Smooth muscle cell (in vitro differentiated cells): ENCODE measurements around the gene PPP2R3A. TPM values are rescaled to one million over a fixed set of nuclear protein-coding genes. Genes with fewer than 3 reads are reported as not detected.

Experiments used
- DNase-seq: peaks from one replicate; lab custom pipeline; 2025; ENCODE audit not compliant: unreplicated experiment; lab: John Stamatoyannopoulos, UW
- H2AFZ ChIP-seq: fragments of 200-600 bp; sonication (generic); 2 replicates; pipeline ENCODE4 v1.6.0; 2016; ENCODE audit warnings: antibody characterized with exemption, low read depth, mild to moderate bottlenecking
- H3F3A ChIP-seq: fragments of 200-600 bp; sonication (generic); 2 replicates; pipeline ENCODE4 v1.6.0; 2017; ENCODE audit warnings: antibody characterized with exemption, low read depth
- H3K27ac ChIP-seq: fragments of 200-600 bp; sonication (generic); 2 replicates; pipeline ENCODE4 v1.5.1; 2016; ENCODE audit warnings: low read depth, mild to moderate bottlenecking
- H3K27me3 ChIP-seq: fragments of 200-600 bp; sonication (generic); 2 replicates; pipeline ENCODE4 v1.6.1; 2016; ENCODE audit warnings: low read depth, mild to moderate bottlenecking
- H3K36me3 ChIP-seq: fragments of 200-600 bp; sonication (generic); 2 replicates; pipeline ENCODE4 v1.5.1; 2016; ENCODE audit warnings: low read depth
- H3K4me1 ChIP-seq: fragments of 200-600 bp; sonication (generic); 2 replicates; pipeline ENCODE4 v1.5.1; 2016; ENCODE audit warnings: low read depth
- H3K4me2 ChIP-seq: fragments of 200-600 bp; sonication (generic); 2 replicates; pipeline ENCODE4 v1.6.0; 2016; ENCODE audit warnings: mild to moderate bottlenecking
- H3K4me3 ChIP-seq: fragments of 200-600 bp; sonication (generic); 2 replicates; pipeline ENCODE4 v1.5.1; 2016; ENCODE audit warnings: mild to moderate bottlenecking
- H3K79me2 ChIP-seq: fragments of 200-600 bp; sonication (generic); 2 replicates; pipeline ENCODE4 v1.6.0; 2016; ENCODE audit warnings: low read depth, mild to moderate bottlenecking
- H3K9ac ChIP-seq: fragments of 200-600 bp; sonication (generic); 2 replicates; pipeline ENCODE4 v1.6.0; 2016; ENCODE audit warnings: low read depth
- H3K9me3 ChIP-seq: fragments of 200-600 bp; sonication (generic); replicated peaks from 2 replicates; pipeline ENCODE4 v1.5.1; 2016; ENCODE audit warnings: low read depth
- H4K20me1 ChIP-seq: fragments of 200-600 bp; sonication (generic); 2 replicates; pipeline ENCODE4 v1.6.0; 2016; ENCODE audit warnings: low read depth
- CTCF ChIP-seq: fragments of 200-600 bp; sonication (generic); IDR thresholded peaks from 2 replicates; pipeline ENCODE4 v1.5.1; 2017; ENCODE audit warnings: borderline replicate concordance, mild to moderate bottlenecking, antibody characterized with exemption; ENCODE audit not compliant: insufficient read depth, poor library complexity, severe bottlenecking
- WGBS: methylation state at CpG from one replicate; pipeline ENCODE4 v1.1.7; 2016; ENCODE audit warnings: low lambda C conversion rate; 5-methylcytosine and 5-hydroxymethylcytosine counted together
- polyA plus RNA-seq: library from polyadenylated mRNA; unstranded; fragments of >200 nt; fragmentation: Nextera tagmentation; extraction: Ambion mirVana; gene quantifications from 2 replicates; pipeline ENCODE4 v1.2.1, GENCODE V29; 2016
- total RNA-seq: library from RNA; depleted of rRNA; stranded (reverse); fragments of >200 nt; gene quantifications from 2 replicates; pipeline ENCODE4 v1.2.3, GENCODE V29; 2014

PPP2R3A gene
- total and polyA plus RNA-seq, 2 experiments from 2014 or later, result 8.0 to 24.7 TPM

GRCh38 chr3:135992072-135992471 is 26.5 kb downstream of the PPP2R3A start:
- no peak for DNase-seq
- no peaks in the 10 kb centered on the region for H3K27me3 ChIP-seq
- no peak overlapping the region for H2AFZ ChIP-seq
- peak overlapping the region; percentile 93 for H3K27ac ChIP-seq
- TF ChIP-seq CTCF, result no peak
- no peak overlapping the region for H3K4me3 ChIP-seq
- no peaks in the 10 kb centered on the region for H3K9me3 ChIP-seq
- peaks cover 32% of the 10 kb centered on the region for H4K20me1 ChIP-seq
- no peak overlapping the region for H3K9ac ChIP-seq
- peaks cover 71% of the 10 kb centered on the region for H3K79me2 ChIP-seq
- H3F3A ChIP-seq, result peaks cover 6% of the 10 kb centered on the region
- H3K4me2 ChIP-seq, result peak overlapping the region; percentile 48
- H3K36me3 ChIP-seq, result no peaks in the 10 kb centered on the region
- peaks cover 24% of the 10 kb centered on the region for H3K4me1 ChIP-seq

- H3K9ac ChIP-seq, result no peak overlapping the region
- H3K9me3 ChIP-seq, result no peaks in the 10 kb centered on the region
- H3F3A ChIP-seq, result peaks cover 6% of the 10 kb centered on the region
- H3K4me2 ChIP-seq, result no peak overlapping the region
- DNase-seq, result no peak
- H3K79me2 ChIP-seq, result peaks cover 79% of the 10 kb centered on the region
- WGBS, result 31% methylated on average over 3 of the region's 3 CpGs
- H3K36me3 ChIP-seq, result no peaks in the 10 kb centered on the region
- no peak overlapping the region for H3K4me3 ChIP-seq
- peaks cover 18% of the 10 kb centered on the region for H3K4me1 ChIP-seq
- no peaks in the 10 kb centered on the region for H3K27me3 ChIP-seq
- H4K20me1 ChIP-seq, result peaks cover 45% of the 10 kb centered on the region
- TF ChIP-seq CTCF, result no peak
- H2AFZ ChIP-seq, result no peak overlapping the region
- H3K27ac ChIP-seq, result no peak overlapping the region
These were observed 29.3 kb downstream of the PPP2R3A start for GRCh38 chr3:135994708-135995337.

GRCh38 chr3:135995766-135996165 is 30.2 kb downstream of the PPP2R3A start:
- Histone ChIP-seq H3K36me3 (no peaks in the 10 kb centered on the region), H3K4me1 (peaks cover 18% of the 10 kb centered on the region), H2AFZ (no peak overlapping the region), H3K27ac (no peak overlapping the region), H3K9ac (no peak overlapping the region), H3F3A (peaks cover 6% of the 10 kb centered on the region), H3K9me3 (no peaks in the 10 kb centered on the region), H4K20me1 (peaks cover 53% of the 10 kb centered on the region), H3K4me3 (no peak overlapping the region), H3K27me3 (no peaks in the 10 kb centered on the region), H3K4me2 (no peak overlapping the region), H3K79me2 (peaks cover 80% of the 10 kb centered on the region)
- 89% methylated on average over 4 of the region's 4 CpGs for WGBS
- no peak for DNase-seq
- TF ChIP-seq CTCF, result no peak
